HepG2 (cell line): ENCODE measurements around the gene AIF1. TPM values are rescaled to one million over a fixed set of nuclear protein-coding genes. Genes with fewer than 3 reads are reported as not detected.

Source experiments
- AGO1 ChIP-seq: fragments of 200-400 bp; formaldehyde crosslinking; IDR thresholded peaks from 2 replicates; pipeline ENCODE4 v1.6.1; 2017; ENCODE audit warnings: mild to moderate bottlenecking, low read depth, low read length, moderate library complexity; ENCODE audit not compliant: poor library complexity, severe bottlenecking
- CCDC6 ChIP-seq: sonication (generic); formaldehyde crosslinking; IDR thresholded peaks from 2 replicates; pipeline ENCODE4 v1.8.1; 2022; ENCODE audit warnings: mild to moderate bottlenecking, missing genetic modification reagents, moderate library complexity
- DBP ChIP-seq: sonication (generic); formaldehyde crosslinking; IDR thresholded peaks from 2 replicates; pipeline ENCODE4 v1.4.0; 2020; ENCODE audit warnings: missing genetic modification reagents; ENCODE audit errors: not compliant biosample characterization
- FOXK1 ChIP-seq: sonication (generic); formaldehyde crosslinking; IDR thresholded peaks from 2 replicates; pipeline ENCODE4 v1.4.0; 2020; ENCODE audit warnings: low read depth, missing genetic modification reagents, borderline replicate concordance
- GLMP ChIP-seq: sonication (generic); formaldehyde crosslinking; IDR thresholded peaks from 2 replicates; pipeline ENCODE4 v1.9.0; 2021; ENCODE audit warnings: missing genetic modification reagents, mild to moderate bottlenecking, borderline replicate concordance
- GZF1 ChIP-seq: sonication (generic); formaldehyde crosslinking; IDR thresholded peaks from 2 replicates; pipeline ENCODE4 v1.5.1; 2020; ENCODE audit warnings: mild to moderate bottlenecking, missing genetic modification reagents
- HOXA3 ChIP-seq: sonication (generic); formaldehyde crosslinking; IDR thresholded peaks from 2 replicates; pipeline ENCODE4 v1.5.0; 2020; ENCODE audit warnings: missing genetic modification reagents
- JUNB ChIP-seq: sonication (generic); formaldehyde crosslinking; IDR thresholded peaks from 2 replicates; pipeline ENCODE4 v1.8.0; 2022; ENCODE audit warnings: missing genetic modification reagents, mild to moderate bottlenecking, borderline replicate concordance
- MAFF ChIP-seq: IDR thresholded peaks from 2 replicates; pipeline ENCODE4 v1.6.1; 2011; ENCODE audit warnings: low read depth, low read length, improper control_type of control experiment
- MBNL3 ChIP-seq: fragments of 250-450 bp; sonication (Bioruptor Pico); conservative IDR thresholded peaks from 2 replicates; pipeline ENCODE4 v1.8.0; 2022; ENCODE audit warnings: mild to moderate bottlenecking, inconsistent platforms
- MTF2 ChIP-seq: sonication (generic); formaldehyde crosslinking; IDR thresholded peaks from 2 replicates; pipeline ENCODE4 v1.5.0; 2020; ENCODE audit warnings: missing genetic modification reagents, borderline replicate concordance
- MXD3 ChIP-seq: IDR thresholded peaks from 2 replicates; pipeline ENCODE4 v1.6.1; 2016; ENCODE audit warnings: mild to moderate bottlenecking, missing biosample characterization, missing genetic modification reagents
- NFE2 ChIP-seq: sonication (generic); formaldehyde crosslinking; IDR thresholded peaks from 2 replicates; pipeline ENCODE4 v1.4.0; 2020; ENCODE audit warnings: missing genetic modification reagents
- PAX8 ChIP-seq: sonication (generic); formaldehyde crosslinking; IDR thresholded peaks from 2 replicates; pipeline ENCODE4 v1.8.0; 2022; ENCODE audit warnings: mild to moderate bottlenecking, missing genetic modification reagents, borderline replicate concordance
- SCMH1 ChIP-seq: sonication (generic); formaldehyde crosslinking; IDR thresholded peaks from 2 replicates; pipeline ENCODE4 v1.9.0; 2021; ENCODE audit warnings: missing genetic modification reagents, mild to moderate bottlenecking, borderline replicate concordance
- SP140L ChIP-seq: sonication (generic); formaldehyde crosslinking; IDR thresholded peaks from 2 replicates; pipeline ENCODE4 v1.4.0; 2020; ENCODE audit warnings: missing genetic modification reagents, borderline replicate concordance
- SRY ChIP-seq: sonication (generic); formaldehyde crosslinking; IDR thresholded peaks from 2 replicates; pipeline ENCODE4 v1.8.0; 2022; ENCODE audit warnings: mild to moderate bottlenecking, missing genetic modification reagents
- THAP8 ChIP-seq: sonication (generic); formaldehyde crosslinking; IDR thresholded peaks from 2 replicates; pipeline ENCODE4 v1.5.1; 2020; ENCODE audit warnings: missing genetic modification reagents, mild to moderate bottlenecking, borderline replicate concordance
- XBP1 ChIP-seq: sonication (generic); formaldehyde crosslinking; IDR thresholded peaks from 2 replicates; pipeline ENCODE4 v1.5.0; 2020; ENCODE audit warnings: missing genetic modification reagents
- YY1 ChIP-seq: IDR thresholded peaks from 2 replicates; pipeline ENCODE4 v1.6.1; 2011; ENCODE audit warnings: low read length, low read depth, moderate library complexity, mild to moderate bottlenecking; ENCODE audit not compliant: insufficient read depth, insufficient replicate concordance
- ZNF225 ChIP-seq: sonication (generic); formaldehyde crosslinking; IDR thresholded peaks from 2 replicates; pipeline ENCODE4 v1.4.0; 2020; ENCODE audit warnings: mild to moderate bottlenecking, missing genetic modification reagents
- ZNF263 ChIP-seq: sonication (generic); formaldehyde crosslinking; IDR thresholded peaks from 2 replicates; pipeline ENCODE4 v1.4.0; 2020; ENCODE audit warnings: missing genetic modification reagents
- ZNF710 ChIP-seq: sonication (generic); formaldehyde crosslinking; IDR thresholded peaks from 2 replicates; pipeline ENCODE4 v1.5.0; 2020; ENCODE audit warnings: mild to moderate bottlenecking, missing genetic modification reagents, borderline replicate concordance
- ZNF780A ChIP-seq: sonication (generic); formaldehyde crosslinking; IDR thresholded peaks from 2 replicates; pipeline ENCODE4 v1.8.0; 2022; ENCODE audit warnings: mild to moderate bottlenecking, missing genetic modification reagents, moderate library complexity
- polyA plus RNA-seq, 8 experiments: library from polyadenylated mRNA; depleted of rRNA in 3 of 8; stranded (reverse) in 7 of 8; unstranded in 1 of 8; fragments of >200 nt; fragmentation: Illumina TruSeq in 4 of 8; extraction: Trizol in 4 of 8; gene quantifications; 2 replicates each; pipeline versions ENCODE4 v1.2.1 to v1.2.3, GENCODE V29; 2011 to 2016; ENCODE audit warnings: low read depth in 4 of 8, missing spikeins in 1 of 8, mixed read lengths in 1 of 8; ENCODE audit not compliant: insufficient read depth in 1 of 8
- total RNA-seq, 5 experiments: library from RNA; depleted of rRNA; stranded (reverse); fragments of >200 nt; fragmentation: Illumina TruSeq; extraction: Trizol; gene quantifications; 2 replicates each; pipeline ENCODE4 v1.2.3, GENCODE V29; 2016; ENCODE audit warnings: low read depth in 1 of 5

Gene AIF1
- total and polyA plus RNA-seq, 2 of the 13 experiments (the other 11 are each of a cell fraction or from before 2014, with no cell fraction given): 1.5 TPM; not detected in 1

GRCh38 chr6:31660381-31661261, 45.6 kb downstream of the AIF1 start, which contains the start of gene C6orf47 (continued):
- peak; percentile 32; the same call in 1 of the 2 replicates for TF ChIP-seq ZNF710 (CRISPR knock-in tag)
- no peak for TF ChIP-seq SCMH1
- no peak for TF ChIP-seq JUNB (CRISPR knock-in tag)
- TF ChIP-seq ZNF780A (CRISPR knock-in tag): no peak; the same call in 1 of the 2 replicates
- no peak for TF ChIP-seq GLMP (CRISPR knock-in tag)
- TF ChIP-seq ZNF263 (CRISPR knock-in tag): peak; percentile 63
- peak; percentile 82 for TF ChIP-seq DBP (CRISPR knock-in tag)
- peak; percentile 86; the same call in 1 of the 2 replicates for TF ChIP-seq SRY (CRISPR knock-in tag)
- TF ChIP-seq PAX8 (CRISPR knock-in tag): no peak
- no peak for TF ChIP-seq MTF2 (CRISPR knock-in tag)
- peak; percentile 97 for TF ChIP-seq CCDC6 (CRISPR knock-in tag)
- peak; percentile 75 for TF ChIP-seq YY1
- peak; percentile 84 for TF ChIP-seq MXD3 (CRISPR knock-in tag)
- TF ChIP-seq MAFF: no peak
- TF ChIP-seq SP140L (CRISPR knock-in tag): no peak
- no peak for TF ChIP-seq FOXK1 (CRISPR knock-in tag)
- TF ChIP-seq MBNL3 (CRISPR knock-in tag): 0 out of 2 replicates have a peak, but pooled peaks have one; percentile 59
- no peak for TF ChIP-seq ZNF225 (CRISPR knock-in tag)
- no peak; the same call in 1 of the 2 replicates for TF ChIP-seq THAP8 (CRISPR knock-in tag)
- peak; percentile 84 for TF ChIP-seq HOXA3 (CRISPR knock-in tag)
- peak; percentile 42; the same call in 1 of the 2 replicates for TF ChIP-seq GZF1 (CRISPR knock-in tag)
- TF ChIP-seq AGO1: peak; percentile 100
- TF ChIP-seq NFE2: no peak
- 0 out of 2 replicates have a peak, but pooled peaks have one; percentile 60 for TF ChIP-seq XBP1
